GM18861 (cell line): ENCODE results near the gene CTDSP2.
"Not testable (repeated sequence)": the region's sequence is repeated elsewhere in the genome, so short reads cannot be mapped to it uniquely, and the experiment has no call there.

Experiments
- ATAC-seq: cut with Tn5 transposase; IDR thresholded peaks from one replicate; pipeline ENCODE4 v1.9.1; 2021; ENCODE audit not compliant: unreplicated experiment

CTDSP2 gene

GRCh38 chr12:57846577-57847319 is at the start of gene CTDSP2:
TSS of gene CTDSP2 (minus strand) at chr12:57846729. CDS start at chr12:57846435, 294 bp downstream.
- ATAC-seq: peak; percentile 39

GRCh38 chr12:57896115-57896433 is 49.5 kb upstream of the CTDSP2 start:
- ATAC-seq: no peak

GRCh38 chr12:57895389-57896114 is 49.0 kb upstream of the CTDSP2 start:
- no peak for ATAC-seq

DNA sequence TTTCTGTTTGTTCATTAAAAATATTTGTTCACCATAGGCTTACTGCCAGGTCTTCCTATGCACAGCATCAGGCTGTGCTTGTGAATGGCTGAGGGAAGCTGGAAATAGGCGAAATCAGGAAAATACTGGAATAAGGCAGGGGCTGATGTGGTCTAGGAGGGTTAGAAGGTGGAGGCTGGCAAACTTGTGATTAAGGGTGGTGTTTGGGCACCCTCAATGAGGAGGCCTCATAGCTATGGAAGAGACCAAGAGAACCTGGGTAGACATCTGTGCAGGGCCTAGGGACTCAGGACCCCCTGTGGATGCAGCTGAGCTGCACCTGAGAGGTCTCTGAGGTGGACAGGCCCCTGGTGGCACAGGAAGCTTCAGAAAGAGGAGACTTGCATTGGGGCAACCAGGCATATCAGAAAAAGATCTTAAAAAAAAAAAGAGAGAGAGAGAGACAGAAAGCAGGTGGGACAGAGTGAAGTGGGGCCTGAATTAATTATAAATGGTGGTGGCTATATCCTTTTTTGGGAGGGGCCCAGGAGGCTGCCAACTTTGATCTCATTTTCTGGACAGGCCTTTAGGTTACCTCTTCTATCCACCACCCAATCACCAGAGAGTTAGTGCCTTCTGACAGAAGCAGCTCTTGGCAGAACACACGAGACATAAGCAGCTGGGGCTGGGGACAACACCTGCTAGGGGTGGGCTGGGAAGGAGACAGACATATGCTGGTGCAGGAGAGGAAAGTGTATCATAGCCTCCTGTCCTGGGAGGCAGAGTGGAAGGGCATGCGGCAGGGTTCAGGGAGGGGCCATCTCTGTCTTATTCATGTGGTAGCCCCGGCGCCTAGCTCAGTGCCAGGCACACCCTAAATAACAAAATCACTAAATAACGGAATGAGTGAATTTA is 48.1 kb upstream of the CTDSP2 start:
- ATAC-seq: no peak

DNA sequence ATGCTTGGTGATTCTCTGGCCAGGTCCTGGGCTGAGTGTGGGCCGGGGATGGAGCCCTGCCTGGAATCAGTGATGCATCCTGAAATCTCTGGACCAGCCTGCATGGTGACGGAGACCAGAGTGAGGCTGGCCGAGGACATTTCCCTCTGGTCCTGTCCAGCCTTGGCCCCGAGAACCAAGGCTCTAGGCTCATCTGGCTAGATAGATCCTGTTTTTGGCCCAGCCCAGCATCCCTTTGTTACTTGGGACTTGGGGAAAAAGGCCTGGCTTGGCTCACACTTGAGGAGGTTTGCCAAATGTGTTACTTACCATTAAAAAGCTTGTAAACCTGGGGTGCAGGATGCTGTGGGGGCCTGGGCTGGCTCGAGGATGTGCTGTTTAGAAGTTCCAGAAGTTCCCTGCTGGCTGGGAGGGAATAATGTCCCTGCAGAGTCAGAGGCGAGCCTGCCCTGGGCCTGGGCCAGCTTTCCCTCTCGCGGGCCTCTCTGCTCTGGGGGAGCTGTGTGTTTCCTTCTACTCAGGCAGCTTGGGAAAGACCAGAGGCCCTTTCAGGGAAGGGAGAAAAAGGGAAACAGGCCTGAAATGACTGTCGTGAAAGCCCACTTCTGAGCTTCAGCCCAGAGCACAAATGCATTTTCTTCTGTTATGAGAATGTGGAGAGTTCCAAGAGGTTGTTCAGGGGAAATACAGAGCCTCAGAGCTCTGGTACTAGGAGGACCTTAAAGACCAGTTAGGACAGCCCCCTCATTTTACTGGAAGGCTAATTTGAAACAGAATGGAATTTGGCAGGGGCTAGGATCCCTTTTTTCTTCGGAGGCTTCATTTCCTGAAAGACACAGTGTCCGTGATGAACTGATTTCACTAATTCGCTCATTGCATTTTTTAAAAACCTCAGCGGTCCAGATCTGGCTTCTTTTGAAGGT is 47.2 kb upstream of the CTDSP2 start:
- ATAC-seq: no peak

DNA sequence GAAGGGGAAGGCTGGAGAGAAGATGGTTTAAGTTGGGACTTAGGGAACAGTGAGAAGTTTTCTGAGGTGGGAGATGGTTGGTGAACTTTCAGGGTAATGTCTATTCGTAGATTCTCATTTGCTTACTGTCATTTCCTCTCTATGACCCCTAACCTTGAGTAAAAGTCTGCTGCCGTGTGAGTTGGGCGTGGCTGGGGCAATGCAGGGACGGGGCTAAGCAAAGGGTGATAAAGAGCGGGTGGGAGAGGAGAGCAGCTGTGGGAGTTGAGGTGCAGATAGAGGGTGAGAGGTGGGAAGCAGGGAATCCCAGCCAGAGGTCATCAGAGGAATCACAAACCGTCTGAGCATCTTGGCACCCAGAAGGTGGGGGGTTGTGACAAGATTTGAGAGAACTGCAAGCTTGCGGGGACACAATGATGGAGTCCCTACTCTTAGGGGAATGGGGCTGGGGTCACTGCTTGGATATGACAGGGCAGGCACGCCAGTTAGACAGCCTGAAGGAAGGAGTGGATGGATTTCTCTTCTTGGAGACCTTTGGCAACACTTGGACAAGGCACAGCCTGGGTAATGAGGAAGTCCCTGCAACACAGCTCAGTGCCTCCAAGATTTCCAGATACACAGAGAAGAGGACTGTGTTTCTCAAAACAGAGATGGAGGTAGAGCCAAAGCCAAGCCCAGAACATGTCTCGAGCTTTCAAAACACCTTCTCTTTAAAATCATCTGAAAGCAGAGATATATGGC is 45.9 kb upstream of the CTDSP2 start:
- ATAC-seq: no peak

- ATAC-seq: no peak
These were observed 45.2 kb upstream of the CTDSP2 start for GRCh38 chr12:57891542-57892228.

DNA sequence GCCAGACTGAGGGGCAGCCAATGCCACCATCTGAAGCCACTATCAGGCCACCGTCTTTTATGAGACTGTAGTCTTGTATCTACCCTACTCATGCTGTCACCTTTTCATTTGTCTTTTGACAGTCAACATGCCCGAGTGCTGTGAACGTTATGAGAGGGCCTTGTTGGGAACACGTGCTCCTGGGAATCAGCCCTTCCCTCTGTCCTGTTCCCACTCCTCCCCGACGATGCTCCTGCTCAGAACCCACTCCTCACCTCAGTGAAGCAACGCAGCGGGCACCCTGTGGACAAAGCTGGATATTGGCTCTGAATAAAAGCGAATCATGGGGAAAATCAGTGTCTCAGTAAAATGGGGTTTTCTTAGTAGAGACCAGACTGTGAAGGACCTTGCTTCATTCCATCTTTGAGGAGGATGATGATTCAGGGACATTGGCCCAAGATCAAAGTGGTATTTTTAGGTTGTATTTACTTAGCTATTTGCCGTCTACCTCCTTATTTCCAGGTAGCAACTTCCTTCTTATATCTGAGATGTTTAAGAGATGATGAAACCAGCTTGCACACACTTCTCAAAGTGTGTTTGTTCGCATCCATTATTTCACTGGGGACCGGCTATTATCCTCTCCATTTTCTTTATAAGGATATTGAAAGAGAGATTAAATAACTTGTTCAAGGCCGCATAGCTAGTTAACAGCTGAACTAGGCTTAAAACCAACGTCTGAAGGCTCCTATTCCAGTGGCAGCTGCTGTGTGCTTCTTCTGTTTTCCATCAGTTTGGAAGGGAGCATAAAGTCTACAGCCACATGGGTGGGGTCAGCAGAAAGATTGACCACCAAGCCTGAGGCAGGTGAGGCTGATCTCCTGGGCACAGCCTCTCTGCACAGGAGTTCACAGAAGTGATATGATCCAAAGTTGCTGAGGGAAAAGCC is 43.9 kb upstream of the CTDSP2 start:
- no peak for ATAC-seq

GRCh38 chr12:57889500-57889989 is 43.0 kb upstream of the CTDSP2 start:
- ATAC-seq: no peak

GRCh38 chr12:57888409-57889157 is 42.1 kb upstream of the CTDSP2 start:
- ATAC-seq: no peak

DNA sequence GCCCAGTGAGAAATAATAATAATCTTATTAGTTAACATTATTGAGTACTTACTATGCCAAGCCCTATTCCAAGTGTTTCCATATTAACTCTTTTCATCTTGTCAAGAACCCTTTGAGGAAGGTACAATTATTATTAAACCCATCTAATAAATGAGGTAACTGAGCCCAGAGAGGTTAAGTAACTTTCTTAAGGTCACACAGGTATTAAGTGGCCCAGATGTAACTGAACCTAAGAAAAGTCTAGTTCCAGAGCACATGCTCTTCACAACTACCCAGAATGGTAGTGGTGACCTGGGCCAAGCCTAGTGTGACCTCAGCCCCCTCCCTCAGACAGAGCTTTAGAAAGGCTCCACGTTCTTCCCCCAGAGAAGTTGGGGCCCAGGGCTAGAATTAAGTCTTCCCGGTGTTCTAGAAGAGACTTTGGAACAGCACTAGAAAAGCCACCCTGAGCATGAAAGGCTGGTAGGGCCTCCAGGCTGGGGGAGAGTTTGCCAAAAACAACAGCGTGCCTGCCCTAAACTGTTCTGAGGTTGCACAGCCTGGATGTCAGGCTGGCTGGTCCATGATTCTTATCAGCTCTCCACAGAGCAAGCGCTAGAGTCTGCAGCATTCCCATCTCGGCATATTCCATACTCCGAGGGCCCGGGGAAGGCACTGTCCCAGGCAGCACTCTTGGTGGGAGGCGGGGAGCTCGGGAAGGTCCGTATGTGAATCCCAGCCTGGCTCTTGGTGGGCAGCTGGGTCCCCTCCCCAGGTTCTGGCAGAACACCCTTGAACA is 41.3 kb upstream of the CTDSP2 start:
- no peak for ATAC-seq

- not testable (repeated sequence) for ATAC-seq
These were observed 40.4 kb upstream of the CTDSP2 start for GRCh38 chr12:57886964-57887363.

- no peak for ATAC-seq
These were observed 40.0 kb upstream of the CTDSP2 start for GRCh38 chr12:57886542-57886941.

- no peak for ATAC-seq
These were observed 38.7 kb upstream of the CTDSP2 start for GRCh38 chr12:57885207-57885606.

DNA sequence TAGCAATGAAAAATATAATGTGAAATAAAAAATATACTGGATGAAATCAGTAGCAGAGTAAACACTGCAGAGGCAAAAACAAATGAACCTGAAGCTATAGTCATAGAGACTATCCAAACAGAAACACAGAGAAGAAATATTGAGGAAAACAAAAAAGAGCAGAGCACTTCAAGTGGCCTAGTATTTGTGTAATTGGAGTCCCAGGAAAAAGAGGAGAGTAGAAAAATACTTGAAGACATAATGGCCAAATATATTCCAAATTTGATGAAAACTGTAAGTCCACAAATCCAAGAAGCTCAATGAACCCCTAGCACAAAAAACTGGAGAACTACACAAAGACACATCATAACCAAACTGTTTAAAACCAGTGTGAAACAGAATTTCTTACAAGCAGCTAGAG is 37.2 kb upstream of the CTDSP2 start:
- ATAC-seq: no peak

GRCh38 chr12:57883057-57883456 is 36.5 kb upstream of the CTDSP2 start:
- no peak for ATAC-seq

GRCh38 chr12:57882575-57882974 is 36.0 kb upstream of the CTDSP2 start:
- ATAC-seq: no peak
